Tibial artery (tissue), 4 donors: Measurements from ENCODE around the gene ENDOG.

Experiments
- DNase-seq, 2 donors: peaks; one replicate each; pipeline ENCODE4 v3.0.0-alpha.2; 2019
- H3K27ac ChIP-seq, 2 donors: fragments of 200-600 bp; sonication (generic) in 1 of 2; 1 replicate in 1 of 2; 2 replicates in 1 of 2; pipeline ENCODE4 v1.5.1; 2018 to 2019; ENCODE audit warnings: mild to moderate bottlenecking in 1 of 2
- H3K27me3 ChIP-seq, 2 donors: fragments of 200-600 bp; sonication (generic) in 1 of 2; one replicate each; pipeline versions ENCODE4 v1.5.1 to v1.6.0; 2016 to 2019
- H3K36me3 ChIP-seq, 3 donors: fragments of 200-600 bp; sonication (generic) in 2 of 3; one replicate each; pipeline ENCODE4 v1.5.1; 2016 to 2019; ENCODE audit warnings: mild to moderate bottlenecking in 2 of 3
- H3K4me1 ChIP-seq, 4 donors: fragments of 200-600 bp; sonication (generic) in 2 of 4; 1 replicate in 3 of 4; 2 replicates in 1 of 4; pipeline ENCODE4 v1.5.1; 2016 to 2019
- H3K4me3 ChIP-seq, 2 donors: fragments of 200-600 bp; sonication (generic) in 1 of 2; 1 replicate in 1 of 2; 2 replicates in 1 of 2; pipeline ENCODE4 v1.5.1; 2018 to 2019; ENCODE audit warnings: mild to moderate bottlenecking in 2 of 2
- H3K9me3 ChIP-seq, 3 donors: fragments of 200-600 bp; sonication (generic) in 1 of 3; one replicate each; pipeline ENCODE4 v1.5.1; 2016 to 2019
- intact Hi-C: fragments of 100-400 bp; cut with DNase I; formaldehyde crosslinking; loops from one replicate; pipeline ENCODE4 v1.15.0; 2023; ENCODE audit warnings: low total_unique reads
- TF ChIP-seq, protein P1 (sequence below), 2 experiments: fragments of 200-600 bp in 1 of 2; fragments of 450-650 bp in 1 of 2; IDR thresholded peaks; one replicate each; pipeline ENCODE4 v1.5.1; 2017 to 2019; ENCODE audit warnings: antibody characterized with exemption in 2 of 2, mild to moderate bottlenecking in 1 of 2, moderate library complexity in 1 of 2

Gene ENDOG

DNA sequence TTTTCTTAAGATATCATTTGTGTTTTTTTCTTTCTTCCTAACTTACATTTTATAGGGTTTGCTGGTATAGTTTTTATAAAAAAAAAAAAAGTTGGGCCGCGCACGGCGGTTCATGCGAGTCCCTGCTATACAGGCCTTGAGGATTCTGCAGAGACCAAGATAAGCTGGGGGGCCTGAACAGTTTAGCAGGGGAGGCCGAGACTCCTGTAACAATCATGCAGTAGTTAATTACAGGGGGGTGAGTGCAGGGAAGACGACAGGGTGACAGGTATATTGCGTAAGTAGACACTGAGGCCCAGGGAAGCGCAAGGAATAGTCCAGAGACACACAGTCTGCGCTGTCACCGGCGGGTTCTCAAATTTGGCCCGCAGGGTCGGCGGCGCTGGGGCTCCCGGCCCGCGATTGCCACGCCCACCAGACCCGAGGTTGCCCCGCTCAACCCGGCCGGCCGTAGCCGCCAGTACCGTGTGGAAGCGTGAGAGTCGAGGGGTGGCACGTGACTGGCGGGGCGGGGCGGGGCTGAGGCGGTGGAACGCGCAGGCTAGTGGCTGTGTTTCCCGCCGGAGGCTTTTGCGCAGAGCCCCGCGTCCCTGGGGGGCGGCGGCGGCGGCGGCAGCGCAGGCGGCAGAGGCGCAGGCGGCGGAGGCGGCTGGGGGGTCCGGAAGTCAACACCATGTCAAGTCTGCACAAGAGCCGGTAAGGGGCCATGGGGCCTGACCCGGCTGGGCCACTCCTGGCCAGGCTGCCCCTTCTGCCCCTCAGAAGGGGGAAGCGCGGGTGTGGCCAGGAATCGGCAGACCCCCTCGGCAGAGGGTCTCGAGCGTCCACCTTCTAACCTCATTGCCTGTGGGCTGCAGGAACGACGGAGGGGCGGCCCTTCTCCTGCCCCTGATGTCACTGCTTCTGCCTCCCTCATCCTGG lies 31.4 kb upstream of the ENDOG start, which contains the start of gene TBC1D13:
TBC1D13 (plus strand) TSS at position 573 of the 921 bp plus-strand sequence; CDS start at position 674, 101 bp downstream.
- no peaks in the 10 kb centered on the region for H3K9me3 ChIP-seq
- peaks cover 6 to 18% (median 12%) of the 10 kb centered on the region in 4 donors for H3K4me1 ChIP-seq
- TF ChIP-seq, protein P1, sequence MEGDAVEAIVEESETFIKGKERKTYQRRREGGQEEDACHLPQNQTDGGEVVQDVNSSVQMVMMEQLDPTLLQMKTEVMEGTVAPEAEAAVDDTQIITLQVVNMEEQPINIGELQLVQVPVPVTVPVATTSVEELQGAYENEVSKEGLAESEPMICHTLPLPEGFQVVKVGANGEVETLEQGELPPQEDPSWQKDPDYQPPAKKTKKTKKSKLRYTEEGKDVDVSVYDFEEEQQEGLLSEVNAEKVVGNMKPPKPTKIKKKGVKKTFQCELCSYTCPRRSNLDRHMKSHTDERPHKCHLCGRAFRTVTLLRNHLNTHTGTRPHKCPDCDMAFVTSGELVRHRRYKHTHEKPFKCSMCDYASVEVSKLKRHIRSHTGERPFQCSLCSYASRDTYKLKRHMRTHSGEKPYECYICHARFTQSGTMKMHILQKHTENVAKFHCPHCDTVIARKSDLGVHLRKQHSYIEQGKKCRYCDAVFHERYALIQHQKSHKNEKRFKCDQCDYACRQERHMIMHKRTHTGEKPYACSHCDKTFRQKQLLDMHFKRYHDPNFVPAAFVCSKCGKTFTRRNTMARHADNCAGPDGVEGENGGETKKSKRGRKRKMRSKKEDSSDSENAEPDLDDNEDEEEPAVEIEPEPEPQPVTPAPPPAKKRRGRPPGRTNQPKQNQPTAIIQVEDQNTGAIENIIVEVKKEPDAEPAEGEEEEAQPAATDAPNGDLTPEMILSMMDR (IDR thresholded peaks at IDR 0.05), result no peak
- H3K4me3 ChIP-seq, result peak within 1 kb of the TSS; percentile 68 to 70
- DNase-seq, result peak; percentile 85 to 95
- no peaks in the 10 kb centered on the region for H3K27me3 ChIP-seq
- intact Hi-C loops, result loop anchor here (2.0 kb wide), 1 partner anchor 14 kb away; no protein-coding TSS in a partner anchor
- peaks cover 11 to 30% (median 12%) of the 10 kb centered on the region in 3 donors for H3K36me3 ChIP-seq
- H3K27ac ChIP-seq, result peak within 1 kb of the TSS; percentile 76 to 80

DNA sequence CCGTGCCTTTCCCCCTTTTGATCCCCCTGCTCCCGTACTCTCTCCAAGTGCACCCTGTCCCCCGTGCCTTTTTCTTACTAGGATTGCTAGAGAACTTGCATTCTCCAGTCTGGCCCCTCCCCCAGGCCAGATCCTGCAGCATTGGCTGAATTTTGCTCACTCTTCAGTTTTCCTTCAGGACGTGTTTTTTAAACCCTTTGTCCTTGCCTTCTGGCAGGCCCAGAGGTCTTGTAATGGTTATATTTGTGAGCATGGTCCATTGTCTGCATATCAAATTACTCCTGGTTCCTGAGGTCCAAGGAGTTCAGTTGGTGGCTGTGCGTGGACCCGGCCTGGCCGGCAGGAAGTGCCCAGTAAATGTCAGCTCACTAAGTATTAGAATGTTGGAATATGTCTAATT lies 30.6 kb upstream of the ENDOG start:
- peak overlapping the region; percentile 76 to 80 for H3K27ac ChIP-seq

DNA sequence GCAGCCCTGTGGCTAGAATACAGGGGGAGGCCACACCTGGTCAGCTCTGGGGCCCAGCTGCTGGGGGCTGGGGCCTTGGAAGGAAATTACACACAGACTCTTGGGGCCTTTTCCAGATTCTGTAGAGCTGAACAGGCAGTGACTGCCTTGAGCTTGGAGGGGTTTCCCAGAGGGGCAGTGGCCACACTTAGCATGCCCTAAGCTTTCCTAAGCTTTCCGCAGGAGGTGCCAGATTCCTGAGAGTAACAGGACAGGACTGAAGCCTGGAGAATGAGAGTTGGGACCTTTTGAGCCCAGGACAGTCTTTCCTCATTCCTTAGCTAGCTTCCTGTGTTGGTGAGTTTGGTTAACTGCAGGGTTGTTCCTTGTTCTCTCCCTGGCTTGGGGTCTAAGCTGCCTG lies 29.9 kb upstream of the ENDOG start:
- no peak for DNase-seq
- peak overlapping the region; percentile 76 to 80 for H3K27ac ChIP-seq
- no peaks in the 10 kb centered on the region for H3K9me3 ChIP-seq
- peaks cover 25 to 45% (median 26%) of the 10 kb centered on the region in 3 donors for H3K36me3 ChIP-seq
- peak overlapping the region; percentile 68 to 70 for H3K4me3 ChIP-seq
- intact Hi-C loops, result no loop called here
- H3K27me3 ChIP-seq, result no peaks in the 10 kb centered on the region
- peaks cover 6 to 18% (median 12%) of the 10 kb centered on the region in 4 donors for H3K4me1 ChIP-seq
- TF ChIP-seq, protein P1 (IDR thresholded peaks at IDR 0.05), result no peak

More for the DNA sequence above, 30.6 kb upstream of the ENDOG start:
- no peak for DNase-seq
- H3K36me3 ChIP-seq, result peaks cover 18 to 37% (median 19%) of the 10 kb centered on the region in 3 donors
- H3K27me3 ChIP-seq, result no peaks in the 10 kb centered on the region
- no peaks in the 10 kb centered on the region for H3K9me3 ChIP-seq
- intact Hi-C loops, result loop anchor here (2.0 kb wide), 1 partner anchor 15 kb away; no protein-coding TSS in a partner anchor
- H3K4me3 ChIP-seq, result peak overlapping the region; percentile 68 to 70
- peaks cover 6 to 18% (median 12%) of the 10 kb centered on the region in 4 donors for H3K4me1 ChIP-seq
- TF ChIP-seq, protein P1 (IDR thresholded peaks at IDR 0.05), result no peak

DNA sequence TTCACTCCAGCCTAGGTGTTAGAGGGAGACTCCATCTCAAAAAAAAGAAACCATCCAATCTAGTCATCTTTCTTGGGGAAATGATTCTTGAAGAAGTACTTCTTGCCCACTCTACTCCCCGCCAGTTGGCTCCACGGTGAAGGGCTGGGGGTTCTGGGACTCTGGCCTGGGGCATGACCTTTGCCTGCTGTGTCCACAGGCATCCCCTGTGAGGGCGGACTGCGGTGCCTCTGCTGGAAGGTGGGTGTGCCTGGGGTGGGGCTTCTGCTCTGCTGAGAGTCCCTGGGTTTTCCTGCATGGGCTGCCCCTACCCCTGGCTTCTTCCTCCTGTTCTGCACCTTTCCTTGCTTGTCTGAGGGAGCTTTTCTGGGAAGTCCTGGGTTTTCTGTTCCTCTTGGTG lies 27.8 kb upstream of the ENDOG start:
- Histone ChIP-seq H3K27ac (no peak overlapping the region), H3K9me3 (no peaks in the 10 kb centered on the region), H3K4me1 (peaks cover 6 to 18% (median 12%) of the 10 kb centered on the region in 4 donors), H3K36me3 (peaks cover 33 to 65% (median 44%) of the 10 kb centered on the region in 3 donors), H3K27me3 (no peaks in the 10 kb centered on the region), H3K4me3 (no peak overlapping the region)
- no peak for DNase-seq
- TF ChIP-seq, protein P1 (IDR thresholded peaks at IDR 0.05), result no peak
- intact Hi-C loops, result no loop called here

DNA sequence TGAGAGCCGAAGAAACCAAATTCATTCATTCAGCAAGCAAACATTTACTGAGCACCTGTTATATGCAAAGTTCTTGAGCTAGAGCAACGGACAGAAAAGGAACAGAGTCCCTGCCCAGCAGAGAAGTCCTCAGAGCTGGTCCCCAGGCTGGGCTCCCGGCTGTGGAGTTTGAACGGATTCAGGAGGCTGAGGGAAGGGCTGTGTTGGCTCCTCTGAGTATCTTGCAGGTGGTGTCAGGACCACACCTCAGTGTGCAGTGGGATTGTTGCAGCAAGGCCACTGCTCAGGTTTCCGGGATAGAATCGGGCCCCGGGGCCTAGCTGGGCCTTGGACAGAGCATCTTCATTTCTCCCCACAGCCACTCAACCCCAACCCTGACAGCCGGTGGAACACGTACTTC lies 26.2 kb upstream of the ENDOG start:
- TF ChIP-seq, protein P1 (IDR thresholded peaks at IDR 0.05), result no peak
- Histone ChIP-seq H3K4me3 (no peak overlapping the region), H3K27me3 (no peaks in the 10 kb centered on the region), H3K9me3 (no peaks in the 10 kb centered on the region), H3K36me3 (peaks cover 40 to 81% (median 57%) of the 10 kb centered on the region in 3 donors), H3K27ac (no peak overlapping the region), H3K4me1 (peaks cover 6 to 14% (median 12%) of the 10 kb centered on the region in 4 donors)
- intact Hi-C loops, result no loop called here
- DNase-seq, result no peak
